Ovary (tissue), 9 donors: Measurements from ENCODE around the gene ATP6V1F. TPM values are rescaled to one million over a fixed set of nuclear protein-coding genes. Genes with fewer than 3 reads are reported as not detected.

Experiments used
- DNase-seq, 5 donors: peaks; one replicate each; pipeline ENCODE4 v3.0.0-alpha.2; 2019 to 2020
- H3K27ac ChIP-seq, 2 donors: fragments of 200-600 bp; one replicate each; pipeline versions ENCODE4 v1.5.1 to v1.8.0; 2019 to 2022
- H3K27me3 ChIP-seq: fragments of 200-600 bp; one replicate; pipeline ENCODE4 v1.8.0; 2022
- H3K36me3 ChIP-seq: fragments of 200-600 bp; sonication (generic); one replicate; pipeline ENCODE4 v1.5.1; 2019
- H3K4me1 ChIP-seq: one replicate; pipeline ENCODE4 v1.8.1; 2013; ENCODE audit warnings: mild to moderate bottlenecking, moderate library complexity; ENCODE audit not compliant: insufficient read depth
- H3K4me3 ChIP-seq: fragments of 200-600 bp; sonication (generic); one replicate; pipeline ENCODE4 v1.5.1; 2017
- H3K9me3 ChIP-seq, 2 donors: fragments of 200-600 bp in 1 of 2; sonication (generic) in 1 of 2; one replicate each; pipeline versions ENCODE4 v1.5.1 to v1.8.1; 2013 to 2019; ENCODE audit warnings: mild to moderate bottlenecking in 1 of 2, moderate library complexity in 1 of 2
- CTCF ChIP-seq, 3 donors: fragments of 450-650 bp in 2 of 3; fragments of 200-600 bp in 1 of 3; IDR thresholded peaks; one replicate each; pipeline versions ENCODE4 v1.5.1 to v1.8.0; 2016 to 2022; ENCODE audit warnings: antibody characterized with exemption in 3 of 3, mild to moderate bottlenecking in 1 of 3
- EP300 ChIP-seq: sonication (generic); formaldehyde crosslinking; IDR thresholded peaks from one replicate; pipeline ENCODE4 v1.6.1; 2017; ENCODE audit warnings: antibody characterized with exemption
- POLR2A ChIP-seq: fragments of 450-650 bp; IDR thresholded peaks from one replicate; pipeline ENCODE4 v1.6.1; 2017; ENCODE audit warnings: antibody characterized with exemption, mild to moderate bottlenecking, moderate library complexity
- WGBS, 3 donors: extraction: QIAGEN DNeasy Blood & Tissue Kit in 1 of 3; methylation state at CpG; one replicate each; pipeline versions ENCODE4 v1.1.5 to v1.1.7; 2013 to 2017; 5-methylcytosine and 5-hydroxymethylcytosine counted together
- intact Hi-C, 4 donors: fragments of 100-400 bp; cut with DNase I; formaldehyde crosslinking; loops; one replicate each; pipeline versions ENCODE4 v1.11.0 to v1.15.1; 2022 to 2023
- polyA plus RNA-seq, 2 donors: library from polyadenylated mRNA; stranded (reverse); fragments of 200-250 nt in 1 of 2; fragments of 350-450 nt in 1 of 2; fragmentation: Illumina TruSeq in 1 of 2; extraction: RNeasy Lipid Tissue Mini Kit (QIAGEN cat#74804) in 1 of 2; gene quantifications; one replicate each; pipeline ENCODE4 v1.2.3, GENCODE V29; 2013 to 2014
- total RNA-seq, 7 donors: library from RNA; depleted of rRNA in 2 of 7; stranded (reverse); fragments of >200 nt in 2 of 7; fragmentation: NEBNext Ultra II Directional in 3 of 7; extraction: Animal tissue kit (Norgen Biotek cat#: 25700) in 3 of 7; gene quantifications; one replicate each; pipeline versions ENCODE4 v1.1.0 to v1.2.4, GENCODE V29; 2016 to 2023
- donor health status: DM: no; HTN: no; CAD: no; lungs with moderate emphysema.
- donor health status: DM: no; HTN: no; CAD: no.
- donor health status: Bipolar disorder and iron deficiency.
- donor health status: DM: yes; HTN: yes; CAD: no.
- donor health status: DM: no; HTN: no; CAD: no.
- donor health status: DM: yes; HTN: yes; CAD: no.

The ATP6V1F gene
- total and polyA plus RNA-seq, 9 donors, result 57.3 to 128 (median 85.4) TPM

DNA sequence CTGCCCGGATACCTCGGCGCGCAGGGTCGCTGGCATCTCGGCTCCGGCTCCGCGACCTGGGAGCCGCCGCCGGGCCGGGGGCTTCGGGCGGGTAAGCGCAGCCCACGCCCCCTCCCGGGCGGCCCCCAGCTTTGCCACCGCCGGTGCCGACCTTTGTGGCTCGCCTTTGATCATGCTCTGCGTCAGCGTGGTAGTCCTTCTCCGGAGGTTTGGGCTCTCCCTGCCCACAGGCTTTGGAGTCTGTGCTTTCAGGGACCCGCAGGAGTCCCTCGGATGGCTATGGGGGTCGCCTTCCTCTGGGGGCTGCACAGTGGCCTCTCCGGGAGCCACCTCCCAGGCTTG lies 7.3 kb downstream of the ATP6V1F start:
- H3K27ac ChIP-seq, result no peak overlapping the region
- no peaks in the 10 kb centered on the region for H3K36me3 ChIP-seq
- intact Hi-C loops, result loop anchor here in 1 of 4 donors (10.0 kb wide), 1 partner anchor 255 kb away; no protein-coding TSS in a partner anchor
- no peak for DNase-seq
- 17 to 32% (median 20%) methylated on average over 16 to 30 of the region's 30 CpGs for WGBS, 3 donors
- no peaks in the 10 kb centered on the region for H3K27me3 ChIP-seq
- peaks cover 4% of the 10 kb centered on the region for H3K4me1 ChIP-seq
- H3K4me3 ChIP-seq, result peak overlapping the region; percentile 33
- no peaks in the 10 kb centered on the region for H3K9me3 ChIP-seq
- TF ChIP-seq POLR2A (no peak), EP300 (no peak), CTCF (IDR thresholded peaks at IDR 0.05) (no peak)

GRCh38 chr7:128871050-128871449 lies 8.4 kb downstream of the ATP6V1F start:
- Histone ChIP-seq H3K4me1 (peaks cover 4% of the 10 kb centered on the region), H3K27me3 (no peaks in the 10 kb centered on the region), H3K27ac (no peak overlapping the region), H3K4me3 (no peak overlapping the region), H3K9me3 (no peaks in the 10 kb centered on the region), H3K36me3 (no peaks in the 10 kb centered on the region)
- TF ChIP-seq EP300 (no peak), POLR2A (no peak), CTCF (IDR thresholded peaks at IDR 0.05) (no peak)
- WGBS, 3 donors, result 96 to 100% (median 98%) methylated on average over 5 of the region's 5 CpGs
- DNase-seq, result no peak
- intact Hi-C loops, result loop anchor here in 1 of 4 donors (10.0 kb wide), 1 partner anchor 256 kb away; no protein-coding TSS in a partner anchor

DNA sequence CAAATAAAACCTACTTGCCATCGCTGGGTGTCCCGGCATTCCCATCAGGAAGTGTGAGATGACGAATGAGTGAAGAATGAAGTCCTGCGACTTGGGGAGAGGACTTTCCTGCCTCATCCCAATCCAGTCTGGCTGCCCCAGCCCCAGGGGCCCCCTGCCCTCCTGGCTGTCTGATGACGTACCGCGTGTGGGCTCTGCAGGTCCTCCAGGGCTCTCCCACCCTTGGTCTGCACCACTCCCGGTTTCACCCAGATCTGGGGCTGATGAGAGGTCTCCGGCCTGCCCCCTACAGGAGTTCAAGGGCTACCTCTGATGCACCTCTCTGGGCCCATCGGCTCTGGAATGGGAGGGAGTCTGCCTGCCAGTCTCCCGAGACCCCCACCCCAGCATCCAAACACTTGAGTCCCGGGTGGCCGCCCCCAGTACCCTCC lies 9.8 kb downstream of the ATP6V1F start:
- intact Hi-C loops, result loop anchor here in 1 of 4 donors (10.0 kb wide), 1 partner anchor 258 kb away; no protein-coding TSS in a partner anchor
- no peaks in the 10 kb centered on the region for H3K36me3 ChIP-seq
- TF ChIP-seq EP300 (no peak), CTCF (IDR thresholded peaks at IDR 0.05) (no peak), POLR2A (no peak)
- 54 to 63% (median 61%) methylated on average over 13 of the region's 13 CpGs for WGBS, 3 donors
- no peaks in the 10 kb centered on the region for H3K27me3 ChIP-seq
- DNase-seq, result no peak
- H3K9me3 ChIP-seq, result no peaks in the 10 kb centered on the region
- H3K4me1 ChIP-seq, result peaks cover 4% of the 10 kb centered on the region
- H3K4me3 ChIP-seq, result no peak overlapping the region
- H3K27ac ChIP-seq, result no peak overlapping the region

- intact Hi-C loops, result loop anchor here in 1 of 4 donors (10.0 kb wide), 1 partner anchor 258 kb away; no protein-coding TSS in a partner anchor
- WGBS, 3 donors, result 66 to 73% (median 71%) methylated on average over 9 of the region's 9 CpGs
- H3K27ac ChIP-seq, result no peak overlapping the region
- H3K4me1 ChIP-seq, result peaks cover 4% of the 10 kb centered on the region
- no peak overlapping the region for H3K4me3 ChIP-seq
- no peak for TF ChIP-seq POLR2A
- no peak for TF ChIP-seq CTCF (IDR thresholded peaks at IDR 0.05)
- no peak for TF ChIP-seq EP300
- no peaks in the 10 kb centered on the region for H3K27me3 ChIP-seq
- H3K36me3 ChIP-seq, result no peaks in the 10 kb centered on the region
- H3K9me3 ChIP-seq, result no peaks in the 10 kb centered on the region
- DNase-seq, result no peak
Observed at GRCh38 chr7:128873234-128873633, 10.6 kb downstream of the ATP6V1F start.
